ENCODE measurements around the gene C2CD4C. TPM values are rescaled to one million over a fixed set of nuclear protein-coding genes. Genes with fewer than 3 reads are reported as not detected.
"Not testable (repeated sequence)": the region's sequence is repeated elsewhere in the genome, so short reads cannot be mapped to it uniquely, and the experiment has no call there.

Gene C2CD4C
- total RNA-seq, 3 donors from 2014 or later, result 0.29 to 2.6 (median 0.80) TPM

- H3K4me1 ChIP-seq, result no peaks in the 10 kb centered on the region
- no peak overlapping the region for H3K27ac ChIP-seq
- H3K4me3 ChIP-seq, result no peak overlapping the region
- TF ChIP-seq CTCF (IDR thresholded peaks at IDR 0.05) (no peak), POLR2A (IDR thresholded peaks at IDR 0.05) (no peak), POLR2AphosphoS5 (IDR thresholded peaks at IDR 0.05) (no peak)
- H3K9me3 ChIP-seq, result no peaks in the 10 kb centered on the region
- intact Hi-C loops (cut with DNase I; ENCODE audit: low total_unique reads), result no loop called here
- H3K36me3 ChIP-seq, result no peaks in the 10 kb centered on the region
- DNase-seq (ENCODE audit: low spot score in 2 of 2), result no peak
- peaks cover 0 to 6% of the 10 kb centered on the region in 2 donors for H3K27me3 ChIP-seq
Observed at GRCh38 chr19:395467-395866, 13.5 kb downstream of the C2CD4C start.

- DNase-seq (ENCODE audit: low spot score in 2 of 2); H3K27ac ChIP-seq; H3K4me1 ChIP-seq; intact Hi-C loops (cut with DNase I; ENCODE audit: low total_unique reads); H3K27me3 ChIP-seq; H3K36me3 ChIP-seq; H3K9me3 ChIP-seq; H3K4me3 ChIP-seq: not testable (repeated sequence)
Observed at GRCh38 chr19:394857-395256, 14.1 kb downstream of the C2CD4C start.

- H3K27me3 ChIP-seq, result peaks cover 0 to 15% of the 10 kb centered on the region in 2 donors
- H3K4me3 ChIP-seq; DNase-seq (ENCODE audit: low spot score in 2 of 2); H3K27ac ChIP-seq; H3K4me1 ChIP-seq; intact Hi-C loops (cut with DNase I; ENCODE audit: low total_unique reads); H3K9me3 ChIP-seq; H3K36me3 ChIP-seq: not testable (repeated sequence)
Observed at GRCh38 chr19:393560-393959, 15.4 kb downstream of the C2CD4C start.

- H3K27me3 ChIP-seq, result peaks cover 0 to 9% of the 10 kb centered on the region in 2 donors
- no peak for TF ChIP-seq POLR2A (IDR thresholded peaks at IDR 0.05)
- no peak for TF ChIP-seq POLR2AphosphoS5 (IDR thresholded peaks at IDR 0.05)
- TF ChIP-seq CTCF (IDR thresholded peaks at IDR 0.05), result no peak
- H3K4me3 ChIP-seq, result no peak overlapping the region
- no peak for DNase-seq (ENCODE audit: low spot score in 2 of 2)
- H3K9me3 ChIP-seq, result no peaks in the 10 kb centered on the region
- H3K27ac ChIP-seq, result no peak overlapping the region
- H3K36me3 ChIP-seq, result no peaks in the 10 kb centered on the region
- H3K4me1 ChIP-seq, result no peaks in the 10 kb centered on the region
- intact Hi-C loops (cut with DNase I; ENCODE audit: low total_unique reads), result no loop called here
Observed at GRCh38 chr19:392375-392970, 16.5 kb downstream of the C2CD4C start.

- Histone ChIP-seq H3K27me3 (peaks cover 0 to 9% of the 10 kb centered on the region in 2 donors), H3K9me3 (no peaks in the 10 kb centered on the region), H3K4me1 (no peaks in the 10 kb centered on the region), H3K27ac (no peak overlapping the region), H3K4me3 (no peak overlapping the region), H3K36me3 (no peaks in the 10 kb centered on the region)
- no peak for DNase-seq (ENCODE audit: low spot score in 2 of 2)
- TF ChIP-seq POLR2A (IDR thresholded peaks at IDR 0.05) (no peak), POLR2AphosphoS5 (IDR thresholded peaks at IDR 0.05) (no peak), CTCF (IDR thresholded peaks at IDR 0.05) (no peak)
- intact Hi-C loops (cut with DNase I; ENCODE audit: low total_unique reads), result no loop called here
Observed at GRCh38 chr19:391726-392374, 17.1 kb downstream of the C2CD4C start.

- Histone ChIP-seq H3K27ac (no peak overlapping the region), H3K4me1 (no peaks in the 10 kb centered on the region), H3K4me3 (no peak overlapping the region), H3K27me3 (peaks cover 0 to 9% of the 10 kb centered on the region in 2 donors), H3K9me3 (no peaks in the 10 kb centered on the region), H3K36me3 (no peaks in the 10 kb centered on the region)
- intact Hi-C loops (cut with DNase I; ENCODE audit: low total_unique reads), result no loop called here
- TF ChIP-seq POLR2A (IDR thresholded peaks at IDR 0.05), result no peak
- no peak for TF ChIP-seq POLR2AphosphoS5 (IDR thresholded peaks at IDR 0.05)
- no peak for TF ChIP-seq CTCF (IDR thresholded peaks at IDR 0.05)
- no peak for DNase-seq (ENCODE audit: low spot score in 2 of 2)
Observed at GRCh38 chr19:391207-391557, 17.8 kb downstream of the C2CD4C start.
